Hematopoietic multipotent progenitor cell treated with erythropoietin and hydrocortisone succinate and interleukin-3 and kit ligand, for 4 days (in vitro differentiated cells): ENCODE data around the gene GOLGB1.

Source experiments
- DNase-seq: peaks from one replicate; pipeline ENCODE4 v3.0.0-alpha.2; 2015

Gene GOLGB1

DNA sequence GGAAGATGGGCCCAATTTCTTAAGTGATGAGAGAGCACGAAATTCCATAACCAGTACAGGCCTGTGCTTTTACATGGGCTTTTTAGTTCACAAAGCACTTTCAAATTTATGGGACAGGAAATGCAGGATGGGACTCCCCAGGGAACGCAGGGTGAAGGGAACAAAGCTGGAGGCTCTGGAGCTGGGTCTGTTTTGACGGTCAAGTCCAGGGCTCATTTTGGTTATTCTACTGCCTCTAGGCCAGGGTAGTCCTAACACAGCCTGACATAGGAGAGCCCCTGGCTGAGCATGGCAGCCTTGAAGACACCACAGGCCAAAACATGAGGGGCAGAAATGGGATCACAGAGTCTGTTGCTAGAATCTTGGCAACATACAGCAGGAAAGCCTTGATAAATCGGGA is 122.3 kb downstream of the GOLGB1 start:
- DNase-seq: no peak

DNA sequence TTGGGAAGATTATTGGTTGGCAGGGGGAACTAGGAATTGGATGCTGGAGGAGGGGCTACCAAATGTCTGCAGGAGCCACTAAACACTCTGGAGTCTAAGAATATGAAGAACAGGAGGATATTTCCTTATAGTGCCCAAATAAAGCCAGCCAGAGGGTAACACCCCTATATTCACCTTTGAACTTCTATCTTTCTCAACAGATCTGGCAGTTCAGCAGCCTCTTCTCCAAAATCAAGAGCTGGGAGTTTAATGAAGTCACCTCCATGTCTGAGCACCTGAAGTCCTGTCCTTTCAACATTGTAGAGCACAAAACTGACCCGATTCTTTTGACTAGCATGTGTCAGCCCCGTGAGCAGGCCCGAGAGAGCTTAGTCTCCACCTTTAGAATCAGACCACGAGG is 123.0 kb downstream of the GOLGB1 start:
- DNase-seq: no peak

DNA sequence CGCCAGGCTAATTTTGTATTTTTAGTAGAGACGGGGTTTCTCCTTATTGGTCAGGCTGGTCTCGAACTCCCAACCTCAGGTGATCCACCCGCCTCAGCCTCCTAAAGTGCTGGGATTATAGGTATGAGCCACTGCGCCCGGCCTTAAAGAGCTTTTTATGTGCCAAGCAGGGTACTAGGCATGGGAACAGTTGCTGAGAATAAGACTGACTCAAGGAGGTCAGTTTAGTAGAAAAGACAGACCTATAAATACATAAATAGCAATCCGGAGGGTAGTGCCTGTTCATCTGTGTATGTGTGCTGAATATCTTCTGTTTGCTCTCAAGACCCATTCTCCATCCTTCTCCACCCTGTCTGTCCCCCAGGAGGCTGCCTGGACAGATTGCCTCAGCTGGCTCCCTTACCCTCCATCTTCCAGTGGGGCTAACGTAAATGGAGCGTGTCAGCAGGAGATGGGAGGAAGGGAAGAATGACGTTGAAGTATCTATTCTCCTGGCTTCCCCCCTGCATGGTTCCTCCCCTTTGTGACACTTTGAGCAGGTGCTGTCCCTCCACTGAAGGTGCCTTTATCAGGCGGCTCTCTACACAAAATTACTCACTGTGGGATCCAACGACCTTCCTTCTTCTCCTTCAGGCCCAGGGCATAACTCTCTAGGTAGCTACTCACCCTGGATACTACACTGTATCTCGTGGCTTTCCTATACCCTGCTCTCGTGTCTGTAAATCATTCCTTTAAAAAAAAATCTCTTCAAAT is 125.2 kb downstream of the GOLGB1 start:
- DNase-seq: no peak

DNA sequence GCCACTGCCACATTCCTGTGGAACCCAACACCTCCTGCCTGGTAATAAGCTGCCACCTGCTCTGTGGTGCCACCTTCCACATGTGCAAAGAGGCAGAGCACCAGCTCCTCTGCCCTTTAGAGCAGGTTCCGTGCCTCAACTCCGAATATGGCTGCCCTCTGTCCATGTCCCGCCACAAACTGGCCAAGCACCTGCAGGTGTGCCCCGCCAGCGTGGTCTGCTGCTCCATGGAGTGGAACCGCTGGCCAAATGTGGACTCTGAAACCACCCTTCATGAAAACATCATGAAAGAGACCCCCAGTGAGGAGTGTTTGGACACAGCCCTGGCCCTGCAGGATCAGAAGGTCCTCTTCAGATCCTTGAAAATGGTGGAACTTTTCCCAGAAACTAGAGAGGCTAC is 128.1 kb downstream of the GOLGB1 start:
- no peak for DNase-seq

DNA sequence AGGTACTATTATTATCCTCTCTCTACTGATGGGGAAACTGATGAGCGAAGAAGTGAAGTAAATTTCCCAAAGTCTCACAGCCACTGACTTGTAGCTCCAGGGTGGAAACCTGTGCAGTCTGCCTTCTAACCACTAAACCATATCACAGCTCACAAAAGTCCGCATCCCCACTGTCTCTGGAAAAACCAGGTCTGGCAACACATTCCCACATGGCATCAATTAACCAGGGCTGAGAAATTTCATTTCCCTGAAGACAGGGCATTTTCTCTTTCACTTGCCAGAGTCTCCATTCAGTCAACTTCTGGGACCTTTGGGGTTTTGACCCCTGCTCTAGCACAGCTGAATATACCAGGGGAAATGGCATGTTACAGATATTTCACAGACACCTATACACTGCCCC is 129.8 kb downstream of the GOLGB1 start:
- no peak for DNase-seq
